Measurements from ENCODE around the gene CDCA7L. TPM values are rescaled to one million over a fixed set of nuclear protein-coding genes. Genes with fewer than 3 reads are reported as not detected.

The CDCA7L gene, protein sequence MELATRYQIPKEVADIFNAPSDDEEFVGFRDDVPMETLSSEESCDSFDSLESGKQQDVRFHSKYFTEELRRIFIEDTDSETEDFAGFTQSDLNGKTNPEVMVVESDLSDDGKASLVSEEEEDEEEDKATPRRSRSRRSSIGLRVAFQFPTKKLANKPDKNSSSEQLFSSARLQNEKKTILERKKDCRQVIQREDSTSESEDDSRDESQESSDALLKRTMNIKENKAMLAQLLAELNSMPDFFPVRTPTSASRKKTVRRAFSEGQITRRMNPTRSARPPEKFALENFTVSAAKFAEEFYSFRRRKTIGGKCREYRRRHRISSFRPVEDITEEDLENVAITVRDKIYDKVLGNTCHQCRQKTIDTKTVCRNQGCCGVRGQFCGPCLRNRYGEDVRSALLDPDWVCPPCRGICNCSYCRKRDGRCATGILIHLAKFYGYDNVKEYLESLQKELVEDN
- 29.7 and 37.0 TPM in 2 replicates for total RNA-seq (2012; rRNA removed)

- H3K4me3 ChIP-seq (ENCODE audit: low read length): peak within 1 kb of the TSS; percentile 95
- H3K9me3 ChIP-seq (replicated peaks; ENCODE audit: low read length): no peaks in the 10 kb centered on the region
- no peaks in the 10 kb centered on the region for H3K36me3 ChIP-seq (ENCODE audit: insufficient read depth, low read length)
- H3K4me1 ChIP-seq (ENCODE audit: control insufficient read depth, insufficient read depth, low read length): peaks cover 32% of the 10 kb centered on the region
- peak within 1 kb of the TSS; percentile 93 for H3K4me2 ChIP-seq (ENCODE audit: low read length)
- H3K27me3 ChIP-seq (ENCODE audit: control insufficient read depth, insufficient read depth, low read length): no peaks in the 10 kb centered on the region
- peak within 1 kb of the TSS; percentile 90 for H3K9ac ChIP-seq (ENCODE audit: low read depth, low read length)
Observed at GRCh38 chr7:21945454-21946221, at the start of gene CDCA7L. TSS of gene CDCA7L (minus strand) at chr7:21945899. CDS start at chr7:21945804, 95 bp downstream.

GRCh38 chr7:21986096-21986495, 40.4 kb upstream of the CDCA7L start:
- no peak overlapping the region for H3K9ac ChIP-seq (ENCODE audit: low read depth, low read length)
- no peaks in the 10 kb centered on the region for H3K9me3 ChIP-seq (replicated peaks; ENCODE audit: low read length)
- H3K27me3 ChIP-seq (ENCODE audit: control insufficient read depth, insufficient read depth, low read length): no peaks in the 10 kb centered on the region
- H3K4me1 ChIP-seq (ENCODE audit: control insufficient read depth, insufficient read depth, low read length): no peaks in the 10 kb centered on the region
- H3K36me3 ChIP-seq (ENCODE audit: insufficient read depth, low read length): no peaks in the 10 kb centered on the region
- H3K4me3 ChIP-seq (ENCODE audit: low read length): no peak overlapping the region
- no peak overlapping the region for H3K4me2 ChIP-seq (ENCODE audit: low read length)

DNA sequence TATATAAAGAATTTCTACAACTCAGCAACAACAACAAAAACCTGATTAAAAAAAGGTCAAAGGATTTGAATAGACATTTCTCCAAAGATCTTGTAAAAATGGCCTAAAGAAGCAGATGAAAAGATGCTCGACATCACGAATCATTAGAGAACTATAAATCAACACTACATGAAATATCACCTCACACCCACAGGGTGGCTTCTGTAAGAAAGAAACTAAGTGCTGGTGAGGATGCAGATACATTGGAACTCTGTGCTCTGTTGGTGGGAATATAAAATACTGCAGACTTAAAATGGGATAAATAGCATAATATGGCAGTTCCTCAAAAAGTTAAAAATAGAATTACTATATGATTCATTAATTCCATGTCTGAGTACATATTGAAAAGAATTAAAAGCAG, 38.3 kb upstream of the CDCA7L start:
- Histone ChIP-seq H3K9ac (ENCODE audit: low read depth, low read length) (no peak overlapping the region), H3K9me3 (replicated peaks; ENCODE audit: low read length) (no peaks in the 10 kb centered on the region), H3K4me2 (ENCODE audit: low read length) (no peak overlapping the region), H3K36me3 (ENCODE audit: insufficient read depth, low read length) (no peaks in the 10 kb centered on the region), H3K27me3 (ENCODE audit: control insufficient read depth, insufficient read depth, low read length) (no peaks in the 10 kb centered on the region), H3K4me1 (ENCODE audit: control insufficient read depth, insufficient read depth, low read length) (no peaks in the 10 kb centered on the region), H3K4me3 (ENCODE audit: low read length) (no peak overlapping the region)

DNA sequence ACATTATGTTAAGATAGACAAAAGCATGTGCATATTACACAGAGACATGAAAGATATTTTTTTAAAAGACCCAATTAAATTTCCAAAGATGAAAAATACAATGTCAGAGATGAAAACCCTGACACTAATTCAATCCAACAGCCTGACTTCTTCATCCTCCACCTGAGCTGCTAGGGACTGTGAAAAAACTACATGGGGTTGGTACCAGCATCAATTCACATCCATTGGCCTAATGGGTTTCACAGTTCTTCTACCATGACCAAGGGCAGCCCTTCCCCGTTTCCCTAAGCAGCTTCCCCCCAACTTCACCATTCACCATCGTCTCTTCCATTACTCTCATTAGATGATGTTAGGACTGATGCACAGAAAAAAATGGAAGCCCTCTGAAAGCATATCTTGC, 37.4 kb upstream of the CDCA7L start:
- Histone ChIP-seq H3K36me3 (ENCODE audit: insufficient read depth, low read length) (no peaks in the 10 kb centered on the region), H3K4me2 (ENCODE audit: low read length) (no peak overlapping the region), H3K4me3 (ENCODE audit: low read length) (no peak overlapping the region), H3K4me1 (ENCODE audit: control insufficient read depth, insufficient read depth, low read length) (no peaks in the 10 kb centered on the region), H3K9me3 (replicated peaks; ENCODE audit: low read length) (no peaks in the 10 kb centered on the region), H3K9ac (ENCODE audit: low read depth, low read length) (no peak overlapping the region), H3K27me3 (ENCODE audit: control insufficient read depth, insufficient read depth, low read length) (no peaks in the 10 kb centered on the region)

GRCh38 chr7:21981524-21981923, 35.8 kb upstream of the CDCA7L start:
- H3K9ac ChIP-seq (ENCODE audit: low read depth, low read length): no peak overlapping the region
- H3K4me1 ChIP-seq (ENCODE audit: control insufficient read depth, insufficient read depth, low read length): no peaks in the 10 kb centered on the region
- no peak overlapping the region for H3K4me2 ChIP-seq (ENCODE audit: low read length)
- no peaks in the 10 kb centered on the region for H3K36me3 ChIP-seq (ENCODE audit: insufficient read depth, low read length)
- no peak overlapping the region for H3K4me3 ChIP-seq (ENCODE audit: low read length)
- no peaks in the 10 kb centered on the region for H3K27me3 ChIP-seq (ENCODE audit: control insufficient read depth, insufficient read depth, low read length)
- H3K9me3 ChIP-seq (replicated peaks; ENCODE audit: low read length): no peaks in the 10 kb centered on the region

- H3K4me2 ChIP-seq (ENCODE audit: low read length): no peak overlapping the region
Observed at GRCh38 chr7:21980926-21981500, 35.3 kb upstream of the CDCA7L start.

DNA sequence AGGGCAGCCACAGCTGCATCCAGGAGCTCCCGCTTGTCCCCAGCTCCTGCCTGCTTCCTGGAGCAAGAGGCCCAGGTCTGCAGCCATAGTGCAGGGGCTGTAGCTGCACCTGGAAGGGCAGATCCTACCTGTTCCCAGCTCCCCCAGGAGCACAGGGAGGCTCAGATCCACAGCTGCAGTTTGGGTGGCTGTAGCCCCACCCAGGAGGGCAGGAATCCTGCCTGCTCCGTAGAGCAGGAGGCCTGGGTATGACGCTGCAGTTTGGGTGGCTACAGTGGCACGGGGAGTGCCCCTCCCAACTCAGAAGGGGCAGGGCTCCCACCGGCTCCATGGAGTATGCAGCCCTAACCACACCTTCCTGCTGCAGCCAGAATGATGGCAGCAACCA, 26.7 kb upstream of the CDCA7L start:
- Histone ChIP-seq H3K9ac (ENCODE audit: low read depth, low read length) (no peak overlapping the region), H3K4me1 (ENCODE audit: control insufficient read depth, insufficient read depth, low read length) (no peaks in the 10 kb centered on the region), H3K4me3 (ENCODE audit: low read length) (no peak overlapping the region), H3K27me3 (ENCODE audit: control insufficient read depth, insufficient read depth, low read length) (no peaks in the 10 kb centered on the region), H3K4me2 (ENCODE audit: low read length) (no peak overlapping the region), H3K36me3 (ENCODE audit: insufficient read depth, low read length) (no peaks in the 10 kb centered on the region), H3K9me3 (replicated peaks; ENCODE audit: low read length) (no peaks in the 10 kb centered on the region)

More at GRCh38 chr7:21980926-21981500, 35.3 kb upstream of the CDCA7L start:
- Histone ChIP-seq H3K9me3 (replicated peaks; ENCODE audit: low read length) (no peaks in the 10 kb centered on the region), H3K9ac (ENCODE audit: low read depth, low read length) (no peak overlapping the region), H3K4me3 (ENCODE audit: low read length) (no peak overlapping the region), H3K4me1 (ENCODE audit: control insufficient read depth, insufficient read depth, low read length) (no peaks in the 10 kb centered on the region), H3K36me3 (ENCODE audit: insufficient read depth, low read length) (no peaks in the 10 kb centered on the region), H3K27me3 (ENCODE audit: control insufficient read depth, insufficient read depth, low read length) (no peaks in the 10 kb centered on the region)

- Histone ChIP-seq H3K4me2 (ENCODE audit: low read length) (no peak overlapping the region), H3K27me3 (ENCODE audit: control insufficient read depth, insufficient read depth, low read length) (no peaks in the 10 kb centered on the region), H3K9ac (ENCODE audit: low read depth, low read length) (no peak overlapping the region), H3K4me3 (ENCODE audit: low read length) (no peak overlapping the region), H3K4me1 (ENCODE audit: control insufficient read depth, insufficient read depth, low read length) (no peaks in the 10 kb centered on the region), H3K9me3 (replicated peaks; ENCODE audit: low read length) (no peaks in the 10 kb centered on the region), H3K36me3 (ENCODE audit: insufficient read depth, low read length) (no peaks in the 10 kb centered on the region)
Observed at GRCh38 chr7:21971780-21972396, 26.2 kb upstream of the CDCA7L start.

- H3K4me2 ChIP-seq (ENCODE audit: low read length): no peak overlapping the region
- no peaks in the 10 kb centered on the region for H3K9me3 ChIP-seq (replicated peaks; ENCODE audit: low read length)
- H3K36me3 ChIP-seq (ENCODE audit: insufficient read depth, low read length): no peaks in the 10 kb centered on the region
- no peaks in the 10 kb centered on the region for H3K27me3 ChIP-seq (ENCODE audit: control insufficient read depth, insufficient read depth, low read length)
- H3K9ac ChIP-seq (ENCODE audit: low read depth, low read length): no peak overlapping the region
- no peak overlapping the region for H3K4me3 ChIP-seq (ENCODE audit: low read length)
- H3K4me1 ChIP-seq (ENCODE audit: control insufficient read depth, insufficient read depth, low read length): no peaks in the 10 kb centered on the region
Observed at GRCh38 chr7:21969822-21970221, 24.1 kb upstream of the CDCA7L start.

- H3K9me3 ChIP-seq (replicated peaks; ENCODE audit: low read length): no peaks in the 10 kb centered on the region
- H3K36me3 ChIP-seq (ENCODE audit: insufficient read depth, low read length): no peaks in the 10 kb centered on the region
- H3K4me2 ChIP-seq (ENCODE audit: low read length): no peak overlapping the region
- no peaks in the 10 kb centered on the region for H3K27me3 ChIP-seq (ENCODE audit: control insufficient read depth, insufficient read depth, low read length)
- H3K4me1 ChIP-seq (ENCODE audit: control insufficient read depth, insufficient read depth, low read length): no peaks in the 10 kb centered on the region
- H3K9ac ChIP-seq (ENCODE audit: low read depth, low read length): no peak overlapping the region
- no peak overlapping the region for H3K4me3 ChIP-seq (ENCODE audit: low read length)
Observed at GRCh38 chr7:21967598-21968003, 21.9 kb upstream of the CDCA7L start.

GRCh38 chr7:21966271-21966670, 20.6 kb upstream of the CDCA7L start:
- H3K4me1 ChIP-seq (ENCODE audit: control insufficient read depth, insufficient read depth, low read length): peaks cover 8% of the 10 kb centered on the region
- H3K4me3 ChIP-seq (ENCODE audit: low read length): no peak overlapping the region
- H3K36me3 ChIP-seq (ENCODE audit: insufficient read depth, low read length): no peaks in the 10 kb centered on the region
- no peaks in the 10 kb centered on the region for H3K27me3 ChIP-seq (ENCODE audit: control insufficient read depth, insufficient read depth, low read length)
- no peak overlapping the region for H3K9ac ChIP-seq (ENCODE audit: low read depth, low read length)
- no peak overlapping the region for H3K4me2 ChIP-seq (ENCODE audit: low read length)
- no peaks in the 10 kb centered on the region for H3K9me3 ChIP-seq (replicated peaks; ENCODE audit: low read length)
